K562 (cell line): ENCODE measurements around the gene SMIM15. TPM values are rescaled to one million over a fixed set of nuclear protein-coding genes. Genes with fewer than 3 reads are reported as not detected.

ENCODE experiments used
- ARID4B ChIP-seq: sonication (generic); formaldehyde crosslinking; IDR thresholded peaks from 2 replicates; pipeline ENCODE4 v1.8.0; 2022; ENCODE audit warnings: mild to moderate bottlenecking, missing genetic modification reagents
- ELF4 ChIP-seq: fragments of 450-650 bp; formaldehyde crosslinking; IDR thresholded peaks from 2 replicates; pipeline ENCODE4 v1.4.0; 2022; ENCODE audit warnings: missing genetic modification characterization
- HNRNPH1 ChIP-seq: fragments of 200-400 bp; formaldehyde crosslinking; optimal IDR thresholded peaks from 2 replicates; pipeline ENCODE3; 2017; ENCODE audit warnings: low read depth, mild to moderate bottlenecking, low read length, moderate library complexity
- HNRNPLL ChIP-seq: fragments of 200-400 bp; formaldehyde crosslinking; IDR thresholded peaks from 2 replicates; pipeline ENCODE4 v1.6.1; 2017; ENCODE audit warnings: low read length, low read depth, mild to moderate bottlenecking; ENCODE audit not compliant: poor library complexity, severe bottlenecking
- MAZ ChIP-seq, 2 experiments: fragments of 450-650 bp in 1 of 2; sonication (generic) in 1 of 2; formaldehyde crosslinking; IDR thresholded peaks in 1 of 2; conservative IDR thresholded peaks in 1 of 2; 2 replicates each; pipeline versions ENCODE4 v1.4.0 to v1.5.0; 2020; ENCODE audit warnings: mild to moderate bottlenecking in 1 of 2, missing genetic modification reagents in 1 of 2
- MYC ChIP-seq, 2 experiments: fragments of 250-450 bp in 1 of 2; sonication (Bioruptor Pico) in 1 of 2; IDR thresholded peaks; 2 replicates each; pipeline versions ENCODE4 v1.5.1 to v1.6.1; 2012 to 2021; ENCODE audit warnings: low read depth in 2 of 2, borderline replicate concordance in 1 of 2, improper control_type of control experiment in 1 of 2, low read length in 1 of 2, mild to moderate bottlenecking in 1 of 2, moderate library complexity in 1 of 2
- POLR2AphosphoS5 ChIP-seq: IDR thresholded peaks from 2 replicates; pipeline ENCODE4 v1.6.1; 2011; ENCODE audit warnings: mild to moderate bottlenecking, low read depth, low read length, moderate library complexity; ENCODE audit not compliant: control insufficient read depth, insufficient read depth
- POLR2H ChIP-seq: IDR thresholded peaks from 2 replicates; pipeline ENCODE4 v1.6.1; 2016; ENCODE audit warnings: missing genetic modification characterization, low read depth, mild to moderate bottlenecking, control low read depth, missing compliant biosample characterization, moderate library complexity
- SAFB2 ChIP-seq: fragments of 200-400 bp; formaldehyde crosslinking; IDR thresholded peaks from 2 replicates; pipeline ENCODE4 v1.6.1; 2018; ENCODE audit warnings: borderline replicate concordance, low read length, low read depth, moderate library complexity; ENCODE audit not compliant: severe bottlenecking
- STAG1 ChIP-seq: sonication (generic); formaldehyde crosslinking; IDR thresholded peaks from 2 replicates; pipeline ENCODE4 v1.5.0; 2020; ENCODE audit warnings: missing genetic modification reagents, borderline replicate concordance
- TEAD1 ChIP-seq, 2 experiments: fragments of 450-650 bp in 1 of 2; sonication (generic) in 1 of 2; formaldehyde crosslinking; IDR thresholded peaks; 2 replicates each; pipeline versions ENCODE4 v1.4.0 to v1.8.0; 2020 to 2022; ENCODE audit warnings: mild to moderate bottlenecking in 2 of 2, missing genetic modification reagents in 1 of 2
- TFAP4 ChIP-seq: sonication (generic); formaldehyde crosslinking; IDR thresholded peaks from 2 replicates; pipeline ENCODE4 v1.8.0; 2022; ENCODE audit warnings: missing genetic modification reagents, mild to moderate bottlenecking, moderate library complexity, borderline replicate concordance
- USF2 ChIP-seq: sonication (generic); formaldehyde crosslinking; IDR thresholded peaks from 2 replicates; pipeline ENCODE4 v1.5.0; 2020; ENCODE audit warnings: missing genetic modification reagents
- ZBTB33 ChIP-seq: sonication (generic); formaldehyde crosslinking; IDR thresholded peaks from 2 replicates; pipeline ENCODE4 v1.8.1; 2023; ENCODE audit warnings: mild to moderate bottlenecking, missing genetic modification reagents
- ZKSCAN3 ChIP-seq: fragments of 250-450 bp; sonication (Bioruptor Pico); IDR thresholded peaks from 2 replicates; pipeline ENCODE4 v1.4.0; 2020
- ZNF263 ChIP-seq: sonication (generic); formaldehyde crosslinking; IDR thresholded peaks from 2 replicates; pipeline ENCODE4 v1.8.0; 2022; ENCODE audit warnings: mild to moderate bottlenecking, missing genetic modification reagents, borderline replicate concordance
- ZNF583 ChIP-seq: fragments of 250-450 bp; sonication (Bioruptor Pico); IDR thresholded peaks from 2 replicates; pipeline ENCODE4 v1.4.0; 2020
- polyA plus RNA-seq, 8 experiments: library from polyadenylated mRNA; depleted of rRNA in 4 of 8; stranded (reverse) in 5 of 8; unstranded in 3 of 8; fragments of >200 nt; fragmentation: Nextera tagmentation in 2 of 8; fragmentation: Illumina TruSeq in 1 of 8; extraction: Ambion mirVana in 2 of 8; extraction: Trizol in 1 of 8; gene quantifications; 2 replicates each; pipeline versions ENCODE4 v1.2.1 to v1.2.3, GENCODE V29; 2011 to 2014; ENCODE audit warnings: inconsistent platforms in 1 of 8, missing spikeins in 1 of 8
- total RNA-seq, 7 experiments: library from RNA; depleted of rRNA in 6 of 7; stranded (reverse); fragments of >200 nt in 6 of 7; fragmentation: Illumina TruSeq in 2 of 7; extraction: Trizol in 2 of 7; gene quantifications; 2 replicates each; pipeline versions ENCODE4 v1.2.1 to v1.2.3, GENCODE V29; 2011 to 2021; ENCODE audit warnings: low replicate concordance in 1 of 7

Gene SMIM15
- total and polyA plus RNA-seq, 9 of the 15 experiments (the other 6 are each of a cell fraction or from before 2014, with no cell fraction given): 16.6 to 124 (median 82.0) TPM

GRCh38 chr5:61162010-61162831, at the start of gene SMIM15 (continued):
- TF ChIP-seq ARID4B (peak; percentile 78), ZNF583 (CRISPR knock-in tag) (no peak), POLR2H (tag) (peak; percentile 73), TEAD1 (CRISPR knock-in tag; IDR thresholded peaks at IDR 0.05) (no peak), STAG1 (CRISPR knock-in tag) (0 out of 2 replicates have a peak, but pooled peaks have one; percentile 19), ZBTB33 (CRISPR knock-in tag) (peak; percentile 68), MYC (IDR thresholded peaks at IDR 0.05; ENCODE audit: low read depth, low read length) (peak; percentile 85; the same call in 1 of the 2 replicates), MYC (CRISPR knock-in tag; IDR thresholded peaks at IDR 0.05; ENCODE audit: borderline replicate concordance, low read depth) (no peak), ELF4 (CRISPR knock-in tag) (no peak; the same call in 1 of the 2 replicates), TFAP4 (CRISPR knock-in tag) (peak; percentile 88), USF2 (CRISPR knock-in tag) (no peak), HNRNPH1 (no peak), ZNF263 (peak; percentile 31; the same call in 1 of the 2 replicates), POLR2AphosphoS5 (peak; percentile 82), ZKSCAN3 (no peak), SAFB2 (no peak), MAZ (CRISPR knock-in tag; conservative IDR thresholded peaks at IDR 0.05 in 1 of 2, IDR thresholded peaks at IDR 0.05 in 1 of 2) (peak; percentile 46 to 57), HNRNPLL (peak; percentile 65)
